H1 (cell line): Measurements from ENCODE around the gene CGREF1. TPM values are rescaled to one million over a fixed set of nuclear protein-coding genes. Genes with fewer than 3 reads are reported as not detected.

Experiments
- CHD1 ChIP-seq: IDR thresholded peaks from 2 replicates; pipeline ENCODE4 v1.6.1; 2012; ENCODE audit warnings: low read depth, low read length, improper control_type of control experiment
- CREB1 ChIP-seq: IDR thresholded peaks from 2 replicates; pipeline ENCODE4 v1.6.1; 2012; ENCODE audit warnings: inconsistent platforms
- CTCF ChIP-seq, 3 experiments: IDR thresholded peaks; 1 replicate in 2 of 3; 2 replicates in 1 of 3; pipeline versions ENCODE4 v1.5.1 to v1.6.1; 2011; ENCODE audit warnings: low read length in 3 of 3, mild to moderate bottlenecking in 3 of 3, inconsistent platforms in 2 of 3, low read depth in 1 of 3, moderate library complexity in 1 of 3; ENCODE audit not compliant: insufficient read depth in 1 of 3; ENCODE audit errors: control extremely low read depth in 1 of 3
- GTF2F1 ChIP-seq: IDR thresholded peaks from 2 replicates; pipeline ENCODE4 v1.6.1; 2012; ENCODE audit warnings: low read depth, low read length, improper control_type of control experiment, borderline replicate concordance
- MAFK ChIP-seq: IDR thresholded peaks from 2 replicates; pipeline ENCODE4 v1.6.1; 2012; ENCODE audit warnings: low read depth, mild to moderate bottlenecking, improper control_type of control experiment, low read length
- PHF8 ChIP-seq: fragments of 200-600 bp; sonication (generic); conservative IDR thresholded peaks from 2 replicates; pipeline ENCODE4 v1.7.1; 2012; ENCODE audit warnings: low read depth, mild to moderate bottlenecking, inconsistent platforms, low read length, moderate library complexity
- POLR2AphosphoS5 ChIP-seq: IDR thresholded peaks from 2 replicates; pipeline ENCODE4 v1.6.1; 2011; ENCODE audit warnings: low read depth, low read length
- POU5F1 ChIP-seq: IDR thresholded peaks from 2 replicates; pipeline ENCODE4 v1.6.1; 2011; ENCODE audit warnings: low read depth, mild to moderate bottlenecking, low read length, moderate library complexity
- polyA plus RNA-seq, 7 experiments: library from polyadenylated mRNA; depleted of rRNA in 3 of 7; stranded (reverse) in 5 of 7; unstranded in 2 of 7; fragments of >200 nt in 5 of 7; fragments of 200-250 nt in 2 of 7; gene quantifications; 1 replicate in 5 of 7; 2 replicates in 1 of 7; 4 replicates in 1 of 7; pipeline versions ENCODE4 v1.2.1 to v1.2.3, GENCODE V29; 2011 to 2013; ENCODE audit warnings: missing spikeins in 2 of 7, mixed read lengths in 2 of 7
- total RNA-seq: library from RNA; stranded (reverse); fragmentation: NEBNext Ultra II Directional; extraction: Animal tissue kit (Norgen Biotek cat#: 25700); gene quantifications from 2 replicates; pipeline ENCODE4 v1.2.1, GENCODE V29; 2021

CGREF1 gene
- total and polyA plus RNA-seq, 2 of the 8 experiments (the other 6 are each of a cell fraction or from before 2014, with no cell fraction given), result 2.5 to 3.4 TPM

GRCh38 chr2:27137322-27137935 is 18.5 kb upstream of the CGREF1 start (continued):
- TF ChIP-seq CREB1 (no peak), CTCF (IDR thresholded peaks at IDR 0.05; ENCODE audit: control extremely low read depth in 1 of 3, insufficient read depth in 1 of 3, low read depth in 1 of 3, low read length in 3 of 3) (no peak), CHD1 (no peak), PHF8 (no peak), POU5F1 (no peak), MAFK (no peak), POLR2AphosphoS5 (no peak), GTF2F1 (no peak)
